ENCODE measurements around the gene EIF1.

DNA sequence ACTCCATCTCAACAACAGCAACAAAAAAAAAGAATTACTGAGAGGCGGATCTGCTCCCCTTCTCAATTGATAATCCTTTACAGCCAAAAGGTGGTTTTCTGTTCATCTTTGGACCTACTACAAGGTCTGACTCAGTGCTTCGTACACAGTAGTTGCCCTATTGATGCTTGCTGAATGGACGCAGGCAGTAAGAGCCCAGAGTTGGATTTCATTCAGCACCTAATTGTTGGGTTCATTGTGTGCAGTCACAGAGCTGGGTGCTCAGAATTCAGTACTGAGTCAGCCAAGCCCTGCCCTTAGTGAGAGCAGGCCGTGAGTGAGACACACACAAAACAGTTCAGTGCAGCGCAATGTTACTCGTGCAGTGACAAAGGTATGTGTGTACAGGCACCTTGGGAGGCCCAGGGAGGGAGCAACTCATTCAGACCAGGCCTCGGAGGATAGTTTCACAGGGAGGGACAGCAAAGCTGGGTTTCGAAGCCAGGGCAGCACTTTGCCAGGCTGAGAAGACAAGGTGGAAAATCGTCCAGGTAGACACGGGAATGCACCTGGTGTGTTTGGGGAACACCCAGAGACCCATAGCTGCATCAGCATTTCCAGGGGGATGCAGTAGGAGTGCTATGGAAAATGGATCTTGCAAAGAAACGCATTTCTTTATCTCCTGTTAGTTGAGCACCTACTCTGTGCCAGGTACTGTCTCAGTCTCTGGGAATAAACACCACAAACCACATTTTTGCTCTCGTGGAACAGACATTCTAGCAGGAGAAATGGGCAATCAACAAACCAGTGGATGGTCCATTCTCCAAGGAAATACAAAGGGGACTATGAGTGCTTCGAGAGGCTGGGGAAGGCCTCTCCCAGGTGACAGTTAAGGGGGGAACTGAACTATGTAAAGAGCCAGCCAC is 46.2 kb upstream of the EIF1 start:
- TF ChIP-seq GATA3 (IDR thresholded peaks at IDR 0.05; ENCODE audit: low read depth, low read length) = no peak
- no peak for TF ChIP-seq GATA2 (IDR thresholded peaks at IDR 0.05; ENCODE audit: low read depth, low read length)

All from SH-SY5Y (cell line).